Large intestine (tissue), 3 donors: ENCODE measurements around the gene GALNT6. TPM values are rescaled to one million over a fixed set of nuclear protein-coding genes. Genes with fewer than 3 reads are reported as not detected.
A peak's percentile ranks its signal among the peaks of the same experiment; 100 is the strongest.

Experiments used
- DNase-seq, 2 donors: peaks; one replicate each; pipeline versions ENCODE4 v3.0.0 to v3.0.0-alpha.2; 2013
- H3K27ac ChIP-seq: one replicate; pipeline ENCODE4 v1.5.1; 2013; ENCODE audit warnings: low read length
- H3K27me3 ChIP-seq: 2 replicates; pipeline ENCODE4 v1.6.1; 2013; ENCODE audit warnings: low read length; ENCODE audit not compliant: control insufficient read depth, insufficient read depth
- H3K36me3 ChIP-seq: 2 replicates; pipeline ENCODE4 v1.6.1; 2013; ENCODE audit warnings: low read length; ENCODE audit not compliant: control insufficient read depth, insufficient read depth
- H3K4me1 ChIP-seq: one replicate; pipeline ENCODE4 v1.6.1; 2013; ENCODE audit warnings: low read length; ENCODE audit not compliant: control insufficient read depth, insufficient read depth
- H3K4me3 ChIP-seq: one replicate; pipeline ENCODE4 v1.5.1; 2013; ENCODE audit warnings: low read length
- H3K9me3 ChIP-seq: one replicate; pipeline ENCODE4 v1.6.1; 2013; ENCODE audit warnings: mild to moderate bottlenecking, low read depth, low read length, moderate library complexity; ENCODE audit not compliant: control insufficient read depth
- WGBS: methylation state at CpG from one replicate; pipeline ENCODE4 v1.1.5; 2013; ENCODE audit warnings: low lambda C conversion rate; ENCODE audit not compliant: insufficient coverage; 5-methylcytosine and 5-hydroxymethylcytosine counted together
- polyA plus RNA-seq: library from polyadenylated mRNA; unstranded; fragments of 120-200 nt; gene quantifications from one replicate; pipeline ENCODE4 v1.2.1, GENCODE V29; 2013

GALNT6 gene
- polyA plus RNA-seq, 1 donor = 31.1 TPM

DNA sequence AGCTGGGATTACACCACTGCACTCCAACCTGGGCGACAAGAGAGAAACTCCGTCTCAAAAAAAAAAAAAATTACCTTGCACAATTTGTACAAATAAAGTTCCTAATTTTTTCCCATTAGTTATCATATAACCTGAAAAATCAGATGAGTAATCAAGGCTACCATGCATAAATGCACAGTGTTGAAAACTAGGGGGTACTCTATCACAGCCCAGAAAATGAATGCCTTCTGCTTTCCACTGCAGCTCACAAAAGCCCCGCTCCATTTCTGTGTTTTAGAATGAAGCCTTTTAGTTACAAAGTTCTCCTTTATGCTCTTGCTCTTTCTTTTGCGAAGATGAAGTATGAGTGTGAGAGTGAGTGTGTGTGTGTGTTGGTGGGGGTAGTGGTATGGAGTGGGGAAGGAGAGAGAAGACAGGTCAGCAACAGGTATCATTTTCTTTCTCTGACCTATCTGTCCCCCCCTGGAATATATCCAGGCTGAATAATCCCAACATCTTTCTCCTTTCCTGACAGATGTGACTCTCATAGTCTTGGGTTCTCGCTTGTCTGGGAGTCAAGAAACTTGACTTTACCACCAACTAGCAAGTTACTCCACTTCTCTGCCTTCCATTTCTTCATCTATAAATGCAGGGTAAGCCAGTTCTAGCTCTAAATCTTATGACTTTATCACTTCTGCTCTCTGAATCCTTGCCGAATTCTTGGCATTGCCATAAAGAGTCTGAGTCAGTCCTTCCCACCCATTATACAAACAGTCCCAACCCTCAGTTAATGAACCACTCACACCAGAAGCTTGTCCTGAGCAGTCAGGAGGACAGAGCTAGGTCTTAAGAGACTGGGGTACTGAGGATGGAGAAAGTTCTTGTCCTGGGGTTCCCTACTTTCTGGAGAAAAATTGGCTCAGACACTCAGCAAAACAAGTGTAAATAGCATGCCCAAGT is 83.3 kb downstream of the GALNT6 start:
- Histone ChIP-seq H3K9me3 (no peaks in the 10 kb centered on the region), H3K27ac (peak overlapping the region; percentile 19), H3K27me3 (no peaks in the 10 kb centered on the region), H3K36me3 (no peaks in the 10 kb centered on the region), H3K4me3 (no peak overlapping the region), H3K4me1 (peaks cover 7% of the 10 kb centered on the region)
- DNase-seq = peak; percentile 57 to 78
- WGBS = 100% methylated on average over 1 of the region's 6 CpGs

DNA sequence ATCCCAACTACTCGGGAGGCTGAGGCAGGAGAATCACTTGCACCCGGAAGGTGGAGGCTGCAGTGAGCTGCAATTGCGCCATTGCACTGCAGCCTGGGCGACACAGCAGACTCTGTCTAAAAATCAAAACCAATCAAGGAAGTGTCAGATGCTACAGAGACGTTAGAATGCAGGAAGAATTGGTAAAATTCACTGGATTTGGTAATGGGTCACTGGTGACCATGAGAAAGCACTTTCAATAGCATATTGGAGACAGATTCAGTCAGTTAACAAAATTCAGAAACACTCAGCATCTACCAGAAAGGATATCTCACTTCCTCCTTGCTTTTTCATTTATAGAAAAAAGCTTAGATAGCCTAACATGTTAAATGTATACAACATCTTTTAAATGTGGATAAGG is 84.7 kb downstream of the GALNT6 start:
- no peak for DNase-seq
- no peaks in the 10 kb centered on the region for H3K9me3 ChIP-seq
- no peak overlapping the region for H3K27ac ChIP-seq
- peaks cover 7% of the 10 kb centered on the region for H3K4me1 ChIP-seq
- no peaks in the 10 kb centered on the region for H3K27me3 ChIP-seq
- no peaks in the 10 kb centered on the region for H3K36me3 ChIP-seq
- no peak overlapping the region for H3K4me3 ChIP-seq
- no CpG with 5 or more reads among the region's 5 CpGs for WGBS

Other genes starting within 250 kb of the GALNT6 start
- gene TFCP2, start 218.3 kb downstream of the GALNT6 start, polyA plus RNA-seq = 31.6 TPM
- 6.8 TPM for gene POU6F1, start 173.3 kb downstream of the GALNT6 start, polyA plus RNA-seq
- 398 TPM for gene DAZAP2, start 152.6 kb downstream of the GALNT6 start, polyA plus RNA-seq
- 25.3 TPM for gene SMAGP, start 121.0 kb downstream of the GALNT6 start, polyA plus RNA-seq
- 7.0 TPM for gene BIN2, start 67.2 kb downstream of the GALNT6 start, polyA plus RNA-seq
- not detected for gene CELA1, start 44.7 kb downstream of the GALNT6 start, polyA plus RNA-seq
- gene SLC4A8, start 33.4 kb upstream of the GALNT6 start, polyA plus RNA-seq = 6.3 TPM
- gene SCN8A, start 199.8 kb upstream of the GALNT6 start, polyA plus RNA-seq = 1.4 TPM